Raji (cell line): ENCODE measurements around the gene RAC2.

Experiments
- POLR2A ChIP-seq: IDR thresholded peaks from 2 replicates; pipeline ENCODE4 v1.6.1; 2011; ENCODE audit warnings: low read depth, low read length, control low read depth; ENCODE audit not compliant: insufficient read depth

Gene RAC2

GRCh38 chr22:37177755-37178154 lies 66.3 kb downstream of the RAC2 start:
- no peak for TF ChIP-seq POLR2A

- no peak for TF ChIP-seq POLR2A
Observed at GRCh38 chr22:37177221-37177620, 66.8 kb downstream of the RAC2 start.

DNA sequence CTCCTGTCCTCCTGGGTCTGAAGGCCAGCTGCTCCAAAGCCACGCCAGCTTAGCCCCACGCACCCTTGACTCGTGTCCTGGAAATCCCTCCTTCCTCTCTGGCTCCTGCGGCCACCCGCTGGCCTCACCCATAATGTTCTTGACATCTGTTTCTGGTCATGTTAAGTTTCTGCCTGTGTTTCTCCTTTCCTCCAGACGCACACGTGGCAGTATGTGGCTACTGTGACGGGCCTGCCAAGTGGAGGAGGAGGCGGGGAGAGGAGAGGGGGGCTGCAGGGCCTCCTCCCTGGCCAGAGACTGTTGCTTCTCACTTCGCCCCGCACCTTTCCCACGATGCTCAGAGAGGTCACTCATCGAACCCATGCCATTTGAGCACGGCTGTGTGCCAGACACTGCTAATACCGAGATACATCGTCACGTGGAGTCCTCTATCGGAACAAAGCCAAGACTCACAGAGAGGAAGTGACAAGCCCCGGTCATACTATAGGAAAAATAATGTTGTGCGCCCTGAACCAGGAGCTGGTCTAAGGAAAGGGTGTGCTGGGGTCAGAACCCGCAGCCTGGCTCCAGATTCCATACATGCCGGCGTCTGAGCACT lies 67.5 kb downstream of the RAC2 start:
- no peak for TF ChIP-seq POLR2A

DNA sequence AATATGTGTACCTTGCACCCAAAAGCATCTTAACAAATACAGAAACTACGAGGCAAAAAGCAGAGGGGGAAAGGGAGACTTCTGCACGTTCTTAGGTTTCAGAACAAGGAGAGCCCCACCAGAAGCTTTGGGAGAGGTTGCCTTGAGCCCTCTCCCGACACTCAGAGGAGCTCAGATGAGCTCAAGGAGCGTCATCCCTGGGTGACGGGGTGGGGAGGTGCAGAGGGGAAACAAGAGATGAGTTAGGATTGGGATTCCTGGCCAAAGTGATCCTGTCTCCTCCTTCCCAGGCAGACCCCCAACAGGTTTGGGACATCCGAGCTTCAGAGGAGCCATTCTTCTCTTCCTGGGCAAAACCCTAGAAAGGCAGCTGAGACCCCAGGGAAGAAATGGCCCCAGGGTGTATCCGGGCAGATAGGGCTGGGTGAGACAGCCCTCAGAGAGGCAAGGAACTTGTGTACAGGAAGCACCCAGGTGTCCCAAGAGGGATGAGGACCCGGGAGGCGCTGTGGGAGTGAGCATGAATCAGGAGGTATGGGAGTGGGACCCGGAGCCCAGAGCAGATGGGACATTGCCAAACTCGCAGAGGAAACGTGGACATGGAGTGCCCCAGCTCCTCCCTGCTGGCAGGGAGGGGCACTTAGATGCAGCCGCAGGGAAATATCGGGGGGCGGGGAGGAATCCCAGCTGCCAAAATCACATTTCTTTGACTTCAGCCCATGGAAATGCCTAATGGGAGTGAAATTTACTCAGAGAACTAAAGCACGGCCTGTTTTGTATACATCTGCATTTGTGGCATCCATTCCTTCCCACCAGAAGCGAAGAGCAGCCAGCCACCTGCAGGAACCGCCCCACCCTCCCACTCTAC lies 68.4 kb downstream of the RAC2 start:
- TF ChIP-seq POLR2A = no peak
